ENCODE data around the gene C1orf35.

- TF ChIP-seq POLR2A (IDR thresholded peaks at IDR 0.05) = no peak
- TF ChIP-seq CTCF (IDR thresholded peaks at IDR 0.05) = no peak
Measured at GRCh38 chr1:228079601-228080263, 23.4 kb downstream of the C1orf35 start.

Data from uterus (tissue), 2 donors.